SHP77 treated with DMSO at 0.1 percent for 48 hours (cell line): Measurements from ENCODE around the gene ST13.
"Not testable (repeated sequence)": the region's sequence is repeated elsewhere in the genome, so short reads cannot be mapped to it uniquely, and the experiment has no call there.

ENCODE experiments used
- DNase-seq: peaks from one replicate; lab custom pipeline; 2025; lab: John Stamatoyannopoulos, UW

Gene ST13

GRCh38 chr22:40856513-40857308 is at the start of gene ST13, which contains the start of gene XPNPEP3:
Gene ST13 (minus strand): TSS chr22:40856639. CDS start chr22:40856540, 99 bp downstream.
Gene XPNPEP3 (plus strand): TSS chr22:40857148. CDS start chr22:40857182, 34 bp downstream.
- DNase-seq: peak; percentile 76

GRCh38 chr22:40904101-40904500 is 47.7 kb upstream of the ST13 start:
- DNase-seq: no peak

- DNase-seq: peak; percentile 1
These were observed 42.5 kb upstream of the ST13 start for GRCh38 chr22:40898850-40899357.

GRCh38 chr22:40894417-40894816 is 38.0 kb upstream of the ST13 start:
- DNase-seq: no peak

GRCh38 chr22:40890881-40891280 is 34.4 kb upstream of the ST13 start:
- DNase-seq: no peak

GRCh38 chr22:40889116-40889515 is 32.7 kb upstream of the ST13 start:
- no peak for DNase-seq

- DNase-seq: no peak
These were observed 22.5 kb upstream of the ST13 start for GRCh38 chr22:40878922-40879321.

- no peak for DNase-seq
These were observed 21.0 kb upstream of the ST13 start for GRCh38 chr22:40877488-40877887.

- no peak for DNase-seq
These were observed 20.5 kb upstream of the ST13 start for GRCh38 chr22:40876907-40877306.

GRCh38 chr22:40875111-40875510 is 18.7 kb upstream of the ST13 start:
- DNase-seq: no peak

GRCh38 chr22:40874016-40874415 is 17.6 kb upstream of the ST13 start:
- DNase-seq: no peak

- not testable (repeated sequence) for DNase-seq
These were observed 11.9 kb upstream of the ST13 start for GRCh38 chr22:40868379-40868778.

- no peak for DNase-seq
These were observed 10.7 kb upstream of the ST13 start for GRCh38 chr22:40867109-40867508.

GRCh38 chr22:40862537-40862936 is 6.1 kb upstream of the ST13 start:
- DNase-seq: no peak

GRCh38 chr22:40862013-40862412 is 5.6 kb upstream of the ST13 start, which contains the start of gene DNAJB7:
Gene DNAJB7 (minus strand): TSS chr22:40862113. CDS start chr22:40861994, 119 bp downstream.
- no peak for DNase-seq

- DNase-seq: no peak
These were observed 943 bp upstream of the ST13 start for GRCh38 chr22:40857309-40857855.

- DNase-seq: peak; percentile 2
These were observed 393 bp downstream of the ST13 start for GRCh38 chr22:40855979-40856512.

- DNase-seq: no peak
These were observed 1.1 kb downstream of the ST13 start for GRCh38 chr22:40855071-40855978.

GRCh38 chr22:40853961-40854360 is 2.5 kb downstream of the ST13 start:
- DNase-seq: no peak

GRCh38 chr22:40853333-40853732 is 3.1 kb downstream of the ST13 start:
- no peak for DNase-seq

GRCh38 chr22:40845816-40846215 is 10.6 kb downstream of the ST13 start:
- DNase-seq: not testable (repeated sequence)

- DNase-seq: no peak
These were observed 11.5 kb downstream of the ST13 start for GRCh38 chr22:40844951-40845350.
